Spleen (tissue), 11 donors: ENCODE measurements around the gene HNF4A. TPM values are rescaled to one million over a fixed set of nuclear protein-coding genes. Genes with fewer than 3 reads are reported as not detected.

ENCODE experiments used
- DNase-seq: peaks from one replicate; pipeline ENCODE4 v3.0.0-alpha.2; 2020
- H3K27ac ChIP-seq, 8 donors: fragments of 200-600 bp; sonication (generic) in 7 of 8; 1 replicate in 4 of 8; 2 replicates in 4 of 8; pipeline versions ENCODE4 v1.5.0 to v1.8.0; 2016 to 2021; ENCODE audit warnings: inconsistent platforms in 4 of 8, mild to moderate bottlenecking in 4 of 8, moderate library complexity in 1 of 8
- H3K27me3 ChIP-seq, 7 donors: fragments of 200-600 bp; sonication (generic) in 6 of 7; replicated peaks in 1 of 7; 1 replicate in 4 of 7; 2 replicates in 3 of 7; pipeline versions ENCODE4 v1.5.0 to v1.8.0; 2016 to 2021; ENCODE audit warnings: inconsistent platforms in 3 of 7, mild to moderate bottlenecking in 1 of 7
- H3K36me3 ChIP-seq, 6 donors: fragments of 200-600 bp; sonication (generic) in 5 of 6; 1 replicate in 4 of 6; 2 replicates in 2 of 6; pipeline versions ENCODE4 v1.5.0 to v1.8.0; 2016 to 2021; ENCODE audit warnings: inconsistent platforms in 2 of 6
- H3K4me1 ChIP-seq, 6 donors: fragments of 200-600 bp; sonication (generic) in 5 of 6; 1 replicate in 3 of 6; 2 replicates in 3 of 6; pipeline versions ENCODE4 v1.5.0 to v1.8.0; 2016 to 2021; ENCODE audit warnings: inconsistent platforms in 3 of 6
- H3K4me3 ChIP-seq, 8 donors: fragments of 200-600 bp; sonication (generic) in 7 of 8; 1 replicate in 4 of 8; 2 replicates in 4 of 8; pipeline versions ENCODE4 v1.5.0 to v1.8.0; 2016 to 2021; ENCODE audit warnings: inconsistent platforms in 4 of 8, mild to moderate bottlenecking in 4 of 8, moderate library complexity in 2 of 8
- H3K9me3 ChIP-seq, 8 donors: fragments of 200-600 bp; sonication (generic) in 7 of 8; 1 replicate in 4 of 8; 2 replicates in 4 of 8; pipeline versions ENCODE4 v1.5.0 to v1.8.0; 2016 to 2021; ENCODE audit warnings: inconsistent platforms in 4 of 8
- CTCF ChIP-seq, 11 experiments: fragments of 200-600 bp in 7 of 11; fragments of 450-650 bp in 4 of 11; sonication (generic) in 4 of 11; IDR thresholded peaks in 8 of 11; conservative IDR thresholded peaks in 3 of 11; 1 replicate in 7 of 11; 2 replicates in 4 of 11; pipeline versions ENCODE4 v1.4.0 to v1.8.0; 2016 to 2021; ENCODE audit warnings: antibody characterized with exemption in 11 of 11, inconsistent platforms in 4 of 11, mild to moderate bottlenecking in 1 of 11
- POLR2A ChIP-seq, 3 donors: fragments of 450-650 bp; IDR thresholded peaks; one replicate each; pipeline ENCODE4 v1.5.1; 2017; ENCODE audit warnings: antibody characterized with exemption in 3 of 3, mild to moderate bottlenecking in 1 of 3
- POLR2AphosphoS5 ChIP-seq, 3 donors: sonication (generic); formaldehyde crosslinking; IDR thresholded peaks; one replicate each; pipeline ENCODE4 v1.5.1; 2017; ENCODE audit warnings: antibody characterized with exemption in 3 of 3
- WGBS, 5 donors: extraction: QIAGEN DNeasy Blood & Tissue Kit in 3 of 5; methylation state at CpG; one replicate each; pipeline versions ENCODE4 v1.1.5 to v1.1.7; 2013 to 2018; 5-methylcytosine and 5-hydroxymethylcytosine counted together
- intact Hi-C: fragments of 100-400 bp; cut with DNase I; formaldehyde crosslinking; loops from one replicate; pipeline ENCODE4 v1.15.0; 2023; ENCODE audit warnings: low total_unique reads
- polyA plus RNA-seq, 3 donors: library from polyadenylated mRNA; stranded (reverse); fragments of 200-250 nt; gene quantifications; one replicate each; pipeline ENCODE4 v1.2.1, GENCODE V29; 2013
- total RNA-seq, 7 donors: library from RNA; depleted of rRNA in 3 of 7; stranded (reverse); fragments of >200 nt in 3 of 7; fragmentation: NEBNext Ultra II Directional in 4 of 7; extraction: Animal tissue kit (Norgen Biotek cat#: 25700) in 4 of 7; gene quantifications; one replicate each; pipeline versions ENCODE4 v1.1.0 to v1.2.1, GENCODE V29; 2016 to 2021
- donor health status: healthy with polysubstance abuse.
- donor health status: DM: no; HTN: no; CAD: no; lungs with moderate emphysema.
- donor health status: DM: no; HTN: no; CAD: no.
- donor health status: Bipolar disorder and iron deficiency.
- donor health status: healthy.
- donor health status: DM: no; HTN: no; CAD: no.
- donor health status: DM: yes; HTN: yes; CAD: no.

The HNF4A gene
- total and polyA plus RNA-seq, 10 donors, result 0.03 TPM; not detected in 9

- Histone ChIP-seq H3K9me3 (no peaks in the 10 kb centered on the region), H3K36me3 (no peaks in the 10 kb centered on the region), H3K4me1 (no peaks in the 10 kb centered on the region), H3K27me3 (peaks cover 0 to 32% (median 4%) of the 10 kb centered on the region in 7 donors), H3K27ac (no peak overlapping the region), H3K4me3 (no peak overlapping the region)
- TF ChIP-seq POLR2AphosphoS5 (IDR thresholded peaks at IDR 0.05) (no peak), CTCF (IDR thresholded peaks at IDR 0.05 in 8 of 11, conservative IDR thresholded peaks at IDR 0.05 in 3 of 11) (no peak), POLR2A (IDR thresholded peaks at IDR 0.05) (no peak)
- WGBS, 5 donors, result 69 to 88% (median 79%) methylated on average over 4 of the region's 4 CpGs
- no peak for DNase-seq
- intact Hi-C loops, result no loop called here
Observed at GRCh38 chr20:44420497-44420896, 65.0 kb downstream of the HNF4A start.

- no peaks in the 10 kb centered on the region for H3K9me3 ChIP-seq
- no peaks in the 10 kb centered on the region for H3K36me3 ChIP-seq
- no peak for TF ChIP-seq POLR2AphosphoS5 (IDR thresholded peaks at IDR 0.05)
- no peak for TF ChIP-seq CTCF (IDR thresholded peaks at IDR 0.05 in 8 of 11, conservative IDR thresholded peaks at IDR 0.05 in 3 of 11)
- TF ChIP-seq POLR2A (IDR thresholded peaks at IDR 0.05), result no peak
- no peaks in the 10 kb centered on the region for H3K4me1 ChIP-seq
- no peak overlapping the region for H3K4me3 ChIP-seq
- H3K27ac ChIP-seq, result no peak overlapping the region
- 46 to 66% (median 54%) methylated on average over 3 of the region's 3 CpGs for WGBS, 5 donors
- intact Hi-C loops, result no loop called here
- no peak for DNase-seq
- H3K27me3 ChIP-seq, result peaks cover 0 to 42% (median 4%) of the 10 kb centered on the region in 7 donors
Observed at GRCh38 chr20:44422083-44422482, 66.6 kb downstream of the HNF4A start.

- intact Hi-C loops, result no loop called here
- no peak for DNase-seq
- H3K4me3 ChIP-seq, result no peak overlapping the region
- H3K36me3 ChIP-seq, result no peaks in the 10 kb centered on the region
- H3K4me1 ChIP-seq, result no peaks in the 10 kb centered on the region
- no peak for TF ChIP-seq CTCF (IDR thresholded peaks at IDR 0.05 in 8 of 11, conservative IDR thresholded peaks at IDR 0.05 in 3 of 11)
- no peak for TF ChIP-seq POLR2AphosphoS5 (IDR thresholded peaks at IDR 0.05)
- TF ChIP-seq POLR2A (IDR thresholded peaks at IDR 0.05), result no peak
- no peak overlapping the region for H3K27ac ChIP-seq
- WGBS, 5 donors, result 45 to 58% (median 51%) methylated on average over 5 of the region's 5 CpGs
- H3K9me3 ChIP-seq, result no peaks in the 10 kb centered on the region
- peaks cover 0 to 46% (median 4%) of the 10 kb centered on the region in 7 donors for H3K27me3 ChIP-seq
Observed at GRCh38 chr20:44423480-44423879, 68.0 kb downstream of the HNF4A start.

GRCh38 chr20:44424039-44424495 lies 68.6 kb downstream of the HNF4A start:
- no peak for DNase-seq
- H3K9me3 ChIP-seq, result no peaks in the 10 kb centered on the region
- no peaks in the 10 kb centered on the region for H3K4me1 ChIP-seq
- H3K27me3 ChIP-seq, result peaks cover 0 to 46% (median 4%) of the 10 kb centered on the region in 7 donors
- WGBS, 5 donors, result 81 to 91% (median 85%) methylated on average over 12 to 14 of the region's 14 CpGs
- no peak overlapping the region for H3K4me3 ChIP-seq
- no peaks in the 10 kb centered on the region for H3K36me3 ChIP-seq
- TF ChIP-seq CTCF (IDR thresholded peaks at IDR 0.05 in 8 of 11, conservative IDR thresholded peaks at IDR 0.05 in 3 of 11), result no peak
- TF ChIP-seq POLR2A (IDR thresholded peaks at IDR 0.05), result no peak
- no peak for TF ChIP-seq POLR2AphosphoS5 (IDR thresholded peaks at IDR 0.05)
- no peak overlapping the region for H3K27ac ChIP-seq
- intact Hi-C loops, result no loop called here
